Subcutaneous adipose tissue (tissue), 4 donors: ENCODE measurements around the gene MCEMP1. TPM values are rescaled to one million over a fixed set of nuclear protein-coding genes. Genes with fewer than 3 reads are reported as not detected.

Experiments
- total RNA-seq, 4 donors: library from RNA; depleted of rRNA; stranded (reverse); fragments of >200 nt; gene quantifications; one replicate each; pipeline ENCODE4 v1.1.0, GENCODE V29; 2016
- TF ChIP-seq, protein P1 (sequence below): fragments of 450-650 bp; IDR thresholded peaks from one replicate; pipeline ENCODE4 v1.5.1; 2016; ENCODE audit warnings: low read depth, mild to moderate bottlenecking, control low read depth, antibody characterized with exemption, moderate library complexity

MCEMP1 gene, protein sequence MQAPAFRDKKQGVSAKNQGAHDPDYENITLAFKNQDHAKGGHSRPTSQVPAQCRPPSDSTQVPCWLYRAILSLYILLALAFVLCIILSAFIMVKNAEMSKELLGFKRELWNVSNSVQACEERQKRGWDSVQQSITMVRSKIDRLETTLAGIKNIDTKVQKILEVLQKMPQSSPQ
- 1 to 10 TPM in 3 of 4 donors, not detected in 1; 1.1 to 8.5 (median 1.3) TPM for total RNA-seq

- TF ChIP-seq, protein P1, sequence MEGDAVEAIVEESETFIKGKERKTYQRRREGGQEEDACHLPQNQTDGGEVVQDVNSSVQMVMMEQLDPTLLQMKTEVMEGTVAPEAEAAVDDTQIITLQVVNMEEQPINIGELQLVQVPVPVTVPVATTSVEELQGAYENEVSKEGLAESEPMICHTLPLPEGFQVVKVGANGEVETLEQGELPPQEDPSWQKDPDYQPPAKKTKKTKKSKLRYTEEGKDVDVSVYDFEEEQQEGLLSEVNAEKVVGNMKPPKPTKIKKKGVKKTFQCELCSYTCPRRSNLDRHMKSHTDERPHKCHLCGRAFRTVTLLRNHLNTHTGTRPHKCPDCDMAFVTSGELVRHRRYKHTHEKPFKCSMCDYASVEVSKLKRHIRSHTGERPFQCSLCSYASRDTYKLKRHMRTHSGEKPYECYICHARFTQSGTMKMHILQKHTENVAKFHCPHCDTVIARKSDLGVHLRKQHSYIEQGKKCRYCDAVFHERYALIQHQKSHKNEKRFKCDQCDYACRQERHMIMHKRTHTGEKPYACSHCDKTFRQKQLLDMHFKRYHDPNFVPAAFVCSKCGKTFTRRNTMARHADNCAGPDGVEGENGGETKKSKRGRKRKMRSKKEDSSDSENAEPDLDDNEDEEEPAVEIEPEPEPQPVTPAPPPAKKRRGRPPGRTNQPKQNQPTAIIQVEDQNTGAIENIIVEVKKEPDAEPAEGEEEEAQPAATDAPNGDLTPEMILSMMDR: no peak
Observed at GRCh38 chr19:7676854-7677253, at the start of gene MCEMP1. Gene MCEMP1 (plus strand): TSS chr19:7677090. CDS start chr19:7677121, 31 bp downstream.

DNA sequence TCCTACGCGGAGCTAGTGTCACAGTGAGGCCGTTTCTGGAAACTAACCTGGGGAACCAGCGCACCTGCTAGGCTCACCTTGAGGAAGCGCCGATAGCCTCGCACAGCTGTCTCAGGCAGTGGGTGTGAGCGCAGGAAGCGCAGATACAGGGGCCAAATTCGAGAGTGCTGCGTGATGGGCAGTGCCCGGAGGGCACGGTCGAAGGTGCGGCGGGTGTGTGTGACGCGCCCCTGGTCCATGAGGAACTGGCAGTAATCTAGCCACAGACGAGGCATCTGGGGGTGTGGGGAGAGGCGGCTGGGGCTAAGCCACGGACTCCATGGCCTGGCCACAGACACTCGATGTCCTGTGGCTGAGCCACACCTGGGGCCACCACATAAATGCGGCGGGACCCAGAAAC is 49.7 kb upstream of the MCEMP1 start:
- TF ChIP-seq, protein P1: no peak

DNA sequence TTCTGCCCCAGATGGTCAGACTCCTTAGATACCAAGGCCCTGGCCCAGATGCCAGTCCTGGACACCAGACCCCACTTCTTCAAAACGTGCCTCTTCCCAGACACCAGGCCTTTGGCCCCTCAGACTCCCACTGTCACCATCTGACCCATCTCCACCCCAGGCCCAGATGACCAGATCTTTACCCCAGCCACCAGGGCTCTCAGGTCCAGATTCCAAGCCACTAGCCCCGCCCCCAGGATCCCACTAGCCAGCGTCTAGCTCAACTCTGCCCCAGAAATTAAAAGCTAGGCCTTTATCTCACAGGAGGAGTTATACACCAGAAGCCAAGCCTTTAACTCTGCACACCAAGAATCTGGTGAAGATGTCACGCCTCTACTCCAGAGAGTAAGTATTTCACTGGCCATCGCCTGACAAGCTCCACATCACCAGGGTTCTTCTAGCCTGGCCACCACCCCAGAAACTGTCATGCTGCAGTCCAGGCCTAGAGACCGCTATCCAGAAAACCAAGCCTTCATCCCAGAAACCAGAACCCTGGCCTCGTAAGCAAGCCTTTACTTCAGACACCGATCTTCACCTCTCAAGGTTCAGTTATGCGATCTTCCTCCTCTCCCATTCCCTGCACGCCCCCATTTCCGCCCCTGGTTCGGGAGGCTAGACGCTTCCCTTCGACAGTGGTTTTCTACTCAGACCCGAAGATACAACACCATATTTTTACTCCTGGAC is 48.1 kb upstream of the MCEMP1 start:
- TF ChIP-seq, protein P1: no peak

DNA sequence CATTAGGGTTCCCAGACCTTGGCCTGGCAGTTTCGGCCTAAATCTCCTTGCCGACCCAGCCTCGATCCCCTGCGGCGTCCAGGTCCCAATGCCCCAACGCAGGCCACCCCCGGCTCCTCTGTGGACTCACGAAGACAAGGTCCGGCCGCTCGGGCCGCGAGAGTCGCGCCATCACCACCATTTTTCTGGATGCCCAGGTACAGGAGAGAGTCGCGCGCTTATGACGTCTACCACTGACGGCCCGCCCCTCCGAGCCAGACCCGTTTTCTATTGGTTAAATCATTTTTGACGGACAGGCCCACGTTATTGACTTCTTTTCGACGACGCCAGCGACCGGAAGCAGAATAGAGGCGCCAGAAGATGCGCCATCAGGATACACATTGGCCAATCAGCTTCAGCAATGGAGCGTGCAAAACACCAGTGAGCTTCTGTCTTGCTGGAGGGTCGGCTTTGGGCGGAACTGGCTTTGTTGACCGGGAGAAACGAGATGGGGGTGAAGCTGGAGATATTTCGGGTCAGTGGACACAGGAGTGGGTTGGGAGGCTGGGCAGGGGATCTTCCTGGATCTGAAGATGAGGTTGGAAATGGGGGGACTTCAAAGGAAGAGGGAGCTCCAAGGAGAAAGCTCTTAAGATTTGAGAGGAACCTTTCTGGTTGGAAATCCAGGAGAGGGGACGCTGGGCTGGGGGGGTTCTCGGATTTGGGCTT is 47.4 kb upstream of the MCEMP1 start, which contains the start of the genes PET100 and XAB2:
Gene PET100 (plus strand): TSS at position 447 of the 708 bp plus-strand sequence. CDS start 41 bp downstream, at position 488.
Gene XAB2 (minus strand): TSS at position 199 of the 708 bp plus-strand sequence. CDS start 18 bp downstream, at position 181.
- TF ChIP-seq, protein P1: no peak

GRCh38 chr19:7631577-7631976 is 45.3 kb upstream of the MCEMP1 start:
- TF ChIP-seq, protein P1: no peak

DNA sequence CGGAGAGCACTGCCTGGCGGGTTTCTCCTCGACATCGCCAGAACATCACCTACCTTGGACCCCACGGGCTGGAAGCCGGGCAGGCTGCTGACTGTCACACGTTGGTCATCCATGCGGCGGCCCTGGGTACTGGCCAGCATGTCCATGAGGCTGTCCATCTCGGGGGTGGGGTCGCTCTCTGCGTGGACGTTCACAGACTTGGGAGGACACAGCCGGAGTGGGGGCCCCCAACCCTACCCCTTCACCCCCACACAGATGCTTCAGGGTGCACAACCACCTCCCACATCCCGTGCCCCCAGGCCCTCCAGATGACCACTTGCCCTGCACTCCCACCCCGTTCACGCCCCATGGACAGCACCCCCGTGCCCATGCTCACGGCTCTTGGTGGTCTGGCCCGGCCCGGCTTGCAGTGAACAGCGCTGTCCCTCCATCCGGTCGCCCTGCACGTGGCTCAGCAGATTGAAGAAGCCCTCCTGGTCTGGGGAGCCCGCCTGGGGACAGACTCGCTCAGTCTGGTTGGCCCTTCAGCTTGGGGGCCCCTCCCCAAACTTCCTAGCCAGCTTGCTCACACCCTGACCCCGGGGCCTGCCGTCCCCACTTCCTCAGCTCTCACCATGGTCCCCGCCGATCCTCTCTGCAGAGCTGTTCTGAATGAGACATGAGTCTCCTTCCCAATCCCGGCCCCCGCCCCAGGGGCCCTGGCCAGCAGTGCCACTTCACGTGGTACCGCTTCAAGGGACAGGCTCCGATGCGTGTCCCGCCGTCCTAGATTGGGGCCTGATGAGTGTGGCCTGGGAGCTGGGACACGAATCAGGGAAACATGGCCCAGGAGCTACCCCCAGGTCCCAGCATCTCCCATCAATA is 44.3 kb upstream of the MCEMP1 start:
- TF ChIP-seq, protein P1: no peak
